Endothelial cell of umbilical vein (primary cell): ENCODE data around the gene SMURF2.

Experiments
- EZH2 ChIP-seq: IDR thresholded peaks from 2 replicates; pipeline ENCODE4 v1.6.1; 2012; ENCODE audit warnings: borderline replicate concordance, low read depth, mild to moderate bottlenecking, moderate library complexity, low read length, inconsistent platforms; ENCODE audit not compliant: severe bottlenecking
- GATA2 ChIP-seq: IDR thresholded peaks from 2 replicates; pipeline ENCODE4 v1.7.0; 2011; ENCODE audit warnings: low read depth, mild to moderate bottlenecking, moderate library complexity, mixed read lengths, low read length; ENCODE audit not compliant: insufficient read length, insufficient read depth
- JUN ChIP-seq: IDR thresholded peaks from 2 replicates; pipeline ENCODE4 v1.6.1; 2011; ENCODE audit warnings: borderline replicate concordance, low read depth; ENCODE audit not compliant: insufficient read length, insufficient read depth
- MYC ChIP-seq: IDR thresholded peaks from one replicate; pipeline ENCODE4 v1.6.1; 2011; ENCODE audit warnings: mild to moderate bottlenecking, low read depth, low read length
- POLR2A ChIP-seq: IDR thresholded peaks from 2 replicates; pipeline ENCODE4 v1.6.1; 2012; ENCODE audit warnings: low read depth, mild to moderate bottlenecking, control low read depth, low read length
- POLR2AphosphoS5 ChIP-seq: IDR thresholded peaks from 2 replicates; pipeline ENCODE4 v1.6.1; 2012; ENCODE audit warnings: low read depth, mild to moderate bottlenecking, control low read depth, low read length, moderate library complexity; ENCODE audit not compliant: insufficient read depth
- TF ChIP-seq, protein P1 (sequence below): IDR thresholded peaks from 2 replicates; pipeline ENCODE4 v1.6.1; 2011; ENCODE audit not compliant: insufficient read depth, insufficient read length
- TF ChIP-seq, protein P2 (sequence below), 2 donors: IDR thresholded peaks; 1 replicate in 1 of 2; 2 replicates in 1 of 2; pipeline ENCODE4 v1.5.1; 2011; ENCODE audit warnings: low read length in 2 of 2, mild to moderate bottlenecking in 2 of 2, moderate library complexity in 2 of 2, control low read depth in 1 of 2, inconsistent platforms in 1 of 2, low read depth in 1 of 2; ENCODE audit not compliant: insufficient read depth in 1 of 2; ENCODE audit errors: extremely low read depth in 1 of 2

DNA sequence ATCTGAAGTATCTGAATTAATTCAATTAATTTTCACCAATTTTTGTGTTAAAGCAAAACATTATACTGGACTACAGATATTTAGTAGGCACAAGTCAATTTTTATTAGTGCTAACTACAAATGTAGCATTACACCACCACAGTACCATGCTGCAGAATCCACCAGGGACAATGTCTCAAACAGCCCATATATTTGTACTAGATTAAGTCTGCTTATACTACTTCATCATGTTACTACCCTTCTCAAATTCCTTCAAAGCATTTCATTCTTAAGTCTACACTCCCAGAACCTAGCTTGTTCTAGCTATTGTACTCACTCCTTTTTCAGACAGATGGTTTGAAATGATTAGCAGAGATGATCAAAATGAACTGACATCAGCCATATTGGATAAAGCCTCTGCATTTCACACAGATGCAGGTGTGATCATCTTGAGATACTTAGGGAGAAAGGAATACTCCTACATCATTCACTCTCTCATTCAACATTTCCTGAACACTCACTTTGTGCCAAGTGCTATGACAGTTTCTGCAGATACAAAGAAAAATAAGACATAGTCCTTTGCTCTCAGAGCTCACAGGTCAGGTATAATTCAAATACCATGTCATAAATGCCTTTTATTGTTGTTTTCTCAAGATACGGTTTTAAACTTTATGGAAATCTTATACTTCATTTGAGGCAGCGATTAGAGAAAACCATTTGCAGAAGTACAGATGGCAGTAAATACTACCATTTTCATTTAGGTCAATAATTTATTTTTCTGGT, 47.7 kb downstream of the SMURF2 start:
- TF ChIP-seq, protein P1, sequence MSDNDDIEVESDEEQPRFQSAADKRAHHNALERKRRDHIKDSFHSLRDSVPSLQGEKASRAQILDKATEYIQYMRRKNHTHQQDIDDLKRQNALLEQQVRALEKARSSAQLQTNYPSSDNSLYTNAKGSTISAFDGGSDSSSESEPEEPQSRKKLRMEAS: no peak
- TF ChIP-seq POLR2A (no peak), POLR2AphosphoS5 (no peak), JUN (no peak), EZH2 (no peak), MYC (no peak), GATA2 (no peak)
- TF ChIP-seq, protein P2, sequence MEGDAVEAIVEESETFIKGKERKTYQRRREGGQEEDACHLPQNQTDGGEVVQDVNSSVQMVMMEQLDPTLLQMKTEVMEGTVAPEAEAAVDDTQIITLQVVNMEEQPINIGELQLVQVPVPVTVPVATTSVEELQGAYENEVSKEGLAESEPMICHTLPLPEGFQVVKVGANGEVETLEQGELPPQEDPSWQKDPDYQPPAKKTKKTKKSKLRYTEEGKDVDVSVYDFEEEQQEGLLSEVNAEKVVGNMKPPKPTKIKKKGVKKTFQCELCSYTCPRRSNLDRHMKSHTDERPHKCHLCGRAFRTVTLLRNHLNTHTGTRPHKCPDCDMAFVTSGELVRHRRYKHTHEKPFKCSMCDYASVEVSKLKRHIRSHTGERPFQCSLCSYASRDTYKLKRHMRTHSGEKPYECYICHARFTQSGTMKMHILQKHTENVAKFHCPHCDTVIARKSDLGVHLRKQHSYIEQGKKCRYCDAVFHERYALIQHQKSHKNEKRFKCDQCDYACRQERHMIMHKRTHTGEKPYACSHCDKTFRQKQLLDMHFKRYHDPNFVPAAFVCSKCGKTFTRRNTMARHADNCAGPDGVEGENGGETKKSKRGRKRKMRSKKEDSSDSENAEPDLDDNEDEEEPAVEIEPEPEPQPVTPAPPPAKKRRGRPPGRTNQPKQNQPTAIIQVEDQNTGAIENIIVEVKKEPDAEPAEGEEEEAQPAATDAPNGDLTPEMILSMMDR (IDR thresholded peaks at IDR 0.05; ENCODE audit: extremely low read depth in 1 of 2, insufficient read depth in 1 of 2, low read depth in 1 of 2, low read length in 2 of 2): no peak
